Cardiac ventricle fibroblast (primary cell): ENCODE results near the gene GPRC5D. TPM values are rescaled to one million over a fixed set of nuclear protein-coding genes. Genes with fewer than 3 reads are reported as not detected.

Source experiments
- total RNA-seq: library from RNA; depleted of rRNA; stranded (reverse); fragments of >200 nt; gene quantifications from 2 replicates; pipeline ENCODE4 v1.2.3, GENCODE V29; 2015

Gene GPRC5D
- total RNA-seq: not detected in 2 replicates

GRCh38 chr12:12952036-12952435 is at the start of gene GPRC5D:
GPRC5D (minus strand) TSS chr12:12952170; CDS start chr12:12950384, 1,786 bp downstream.

DNA sequence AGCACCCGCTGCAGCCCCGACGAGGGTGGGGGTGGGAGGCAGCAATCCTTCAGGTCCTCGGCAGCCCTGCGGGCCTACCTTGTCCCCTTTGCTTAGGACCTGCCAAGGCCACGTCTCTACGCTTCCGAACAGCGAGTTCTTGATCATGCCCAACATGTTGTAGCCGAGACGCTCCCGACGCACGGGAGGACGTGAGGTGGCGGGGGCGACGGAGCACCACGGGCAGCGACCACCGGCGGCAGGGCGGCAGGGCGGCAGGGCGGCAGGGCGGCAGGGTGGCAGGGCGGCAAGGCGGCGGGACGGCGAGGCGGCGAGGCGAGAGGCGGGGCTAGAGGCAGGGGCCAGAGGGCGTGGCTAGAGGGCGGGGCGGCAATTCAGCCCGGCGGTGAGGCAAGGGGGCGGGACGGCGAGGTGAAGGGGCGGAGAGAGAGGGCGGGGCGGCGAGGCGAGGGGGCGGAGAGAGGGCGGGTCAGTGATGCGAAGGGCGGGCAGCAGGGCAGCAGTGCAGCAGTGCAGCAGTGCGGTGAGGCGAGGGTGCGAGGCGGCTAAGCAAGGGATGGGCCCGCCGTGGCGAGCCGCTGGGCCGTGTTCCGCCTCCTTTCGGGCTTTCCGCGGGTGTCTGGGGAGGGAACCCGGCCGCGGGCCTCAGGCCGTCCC is 48.1 kb upstream of the GPRC5D start, which contains the start of gene HEBP1:
Gene HEBP1, minus strand, starts transcription at position 307 of the 657 bp plus-strand sequence. Its CDS starts 151 bp downstream, at position 156.

GRCh38 chr12:12891080-12891880 is 60.7 kb downstream of the GPRC5D start, which contains the start of gene GPRC5A:
GPRC5A (plus strand) TSS chr12:12891562; CDS start chr12:12908250, 16,688 bp downstream.

Other genes starting within 250 kb of the GPRC5D start
- gene CDKN1B, start 234.8 kb downstream of the GPRC5D start, total RNA-seq: 34.2 and 36.3 TPM in 2 replicates
- 1.5 and 3.2 TPM in 2 replicates for gene APOLD1, start 166.5 kb downstream of the GPRC5D start, total RNA-seq
- 45.1 and 56.6 TPM in 2 replicates for gene DDX47, start 138.8 kb downstream of the GPRC5D start, total RNA-seq
- gene GPRC5A, start 60.6 kb downstream of the GPRC5D start, total RNA-seq: 2.2 and 2.6 TPM in 2 replicates
- gene HEBP1, start 48.1 kb upstream of the GPRC5D start, total RNA-seq: 79.5 and 85.8 TPM in 2 replicates
- gene FAM234B, start 92.2 kb upstream of the GPRC5D start, total RNA-seq: 5.3 and 7.6 TPM in 2 replicates
- 0.34 and 1.5 TPM in 2 replicates for gene GSG1, start 151.5 kb upstream of the GPRC5D start, total RNA-seq
- gene EMP1, start 244.6 kb upstream of the GPRC5D start, total RNA-seq: 465 and 785 TPM in 2 replicates